ENCODE measurements around the gene SUSD4.

SUSD4 gene

DNA sequence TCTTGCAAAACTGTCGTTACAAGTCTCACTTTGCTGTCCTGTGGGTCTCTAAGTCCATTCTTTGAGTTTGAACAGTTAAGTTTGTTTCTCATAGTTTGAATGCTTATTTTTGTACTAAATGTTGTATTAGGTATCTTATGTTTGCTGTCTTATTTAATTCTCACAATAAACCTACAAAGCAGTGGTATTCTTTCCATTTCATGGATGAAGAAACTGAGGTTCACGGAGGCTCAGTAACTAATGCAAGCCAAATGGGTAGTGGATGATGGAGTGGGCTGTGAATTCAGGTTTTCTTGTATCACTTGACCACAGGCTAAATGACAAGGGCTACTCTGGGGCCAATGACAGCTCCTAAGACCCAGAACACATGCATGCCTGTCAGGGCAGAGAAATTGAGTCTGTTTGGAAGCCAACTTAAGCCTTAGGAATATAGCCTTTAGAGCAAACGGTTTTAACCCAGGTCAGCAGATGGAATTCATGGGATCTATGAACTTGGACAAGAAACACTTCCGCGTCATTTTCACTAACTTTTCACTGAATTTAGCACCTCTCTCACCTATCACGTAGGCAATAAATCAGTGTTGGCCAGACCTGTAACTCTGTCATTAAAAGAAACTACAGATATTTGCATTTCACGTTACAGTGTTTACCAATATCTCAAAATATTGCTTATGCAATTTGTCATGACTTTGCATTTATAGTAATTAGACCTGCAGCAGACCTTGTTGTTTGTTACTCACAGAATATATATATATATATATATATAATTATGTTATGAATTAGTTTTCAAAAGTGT lies 153.8 kb downstream of the SUSD4 start:
- H3K79me1 ChIP-seq (ENCODE audit: low read depth, low read length): no peaks in the 10 kb centered on the region
- H3K4ac ChIP-seq (ENCODE audit: low read length): no peak overlapping the region
- no peaks in the 10 kb centered on the region for H3K36me3 ChIP-seq (replicated peaks in 1 of 2; ENCODE audit: control insufficient read depth in 2 of 2, insufficient read depth in 2 of 2, low read length in 2 of 2)
- H3K9me3 ChIP-seq (replicated peaks in 1 of 2; ENCODE audit: control insufficient read depth in 2 of 2, insufficient read depth in 1 of 2, low read depth in 1 of 2, low read length in 2 of 2): no peaks in the 10 kb centered on the region
- peaks cover 0 to 11% of the 10 kb centered on the region in 2 donors for H3K4me1 ChIP-seq (ENCODE audit: control insufficient read depth in 2 of 2, insufficient read depth in 1 of 2, low read depth in 1 of 2, low read length in 2 of 2)
- no peak overlapping the region for H3K23ac ChIP-seq (ENCODE audit: low read depth, low read length, poor library complexity)
- no peak overlapping the region for H3K9ac ChIP-seq (ENCODE audit: low read depth, low read length, poor library complexity)
- H3K4me3 ChIP-seq (ENCODE audit: low read length in 2 of 2): no peak overlapping the region
- no peak overlapping the region for H2AK5ac ChIP-seq (ENCODE audit: low read depth, low read length)
- no CpG with 5 or more reads among the region's 7 CpGs for WGBS, 2 donors (ENCODE audit: extremely low coverage in 2 of 2, insufficient read length in 2 of 2, insufficient replicate concordance in 1 of 2)
- H3K14ac ChIP-seq (ENCODE audit: low read length): no peak overlapping the region
- no peak overlapping the region for H2BK5ac ChIP-seq (ENCODE audit: low read length)
- no peak overlapping the region for H2BK15ac ChIP-seq (ENCODE audit: low read length)
- no peak overlapping the region for H4K91ac ChIP-seq (ENCODE audit: low read depth, low read length, poor library complexity)
- no peaks in the 10 kb centered on the region for H3K27me3 ChIP-seq (ENCODE audit: control insufficient read depth in 3 of 3, insufficient read depth in 3 of 3, low read depth in 1 of 3, low read length in 3 of 3)
- H3K18ac ChIP-seq (ENCODE audit: low read length): no peak overlapping the region
- no peak overlapping the region for H3K4me2 ChIP-seq (ENCODE audit: insufficient read depth, low read length, poor library complexity, severe bottlenecking)
- no peak overlapping the region for H2AFZ ChIP-seq (ENCODE audit: low read length)
- H2BK12ac ChIP-seq (ENCODE audit: low read length): no peak overlapping the region
- no peak overlapping the region for H4K8ac ChIP-seq (ENCODE audit: low read depth, low read length)
- no peak for DNase-seq (ENCODE audit: low spot score)
- no peak overlapping the region for H3K27ac ChIP-seq (replicated peaks; ENCODE audit: low read length)
- H2BK120ac ChIP-seq (ENCODE audit: low read depth, low read length): no peak overlapping the region

DNA sequence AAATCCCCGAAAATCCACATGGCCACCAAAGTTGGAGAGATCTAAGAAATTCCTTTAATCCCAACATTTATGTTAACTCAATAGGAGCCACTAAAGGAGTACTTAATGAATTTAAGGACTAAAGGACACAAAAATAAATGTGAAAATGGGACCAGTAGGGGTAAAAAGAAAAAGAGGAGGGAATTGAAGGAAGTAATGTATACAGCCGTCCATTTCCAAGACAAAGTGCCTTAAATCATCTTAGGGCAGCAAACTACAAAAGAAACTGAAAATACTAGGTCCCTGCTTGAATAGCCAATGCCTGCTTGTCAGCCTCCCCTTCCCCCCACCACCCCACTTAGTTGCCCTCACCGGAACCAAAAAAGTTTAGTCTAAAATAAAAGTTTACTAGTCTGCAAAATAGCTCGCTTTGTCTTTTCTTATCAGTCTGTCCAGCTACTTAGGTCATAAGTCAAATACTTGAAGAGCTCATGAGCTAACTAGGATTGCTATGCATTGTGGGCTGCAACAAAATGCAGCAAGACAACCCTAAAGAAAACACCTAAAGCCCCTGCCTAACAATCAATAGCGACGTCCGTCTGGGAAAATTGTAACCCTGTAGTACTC lies 154.6 kb downstream of the SUSD4 start:
- Histone ChIP-seq H3K4me3 (ENCODE audit: low read length in 2 of 2) (no peak overlapping the region), H3K4me1 (ENCODE audit: control insufficient read depth in 2 of 2, insufficient read depth in 1 of 2, low read depth in 1 of 2, low read length in 2 of 2) (peaks cover 0 to 17% of the 10 kb centered on the region in 2 donors), H2BK5ac (ENCODE audit: low read length) (no peak overlapping the region), H3K4me2 (ENCODE audit: insufficient read depth, low read length, poor library complexity, severe bottlenecking) (no peak overlapping the region), H3K9me3 (replicated peaks in 1 of 2; ENCODE audit: control insufficient read depth in 2 of 2, insufficient read depth in 1 of 2, low read depth in 1 of 2, low read length in 2 of 2) (no peaks in the 10 kb centered on the region), H2AK5ac (ENCODE audit: low read depth, low read length) (no peak overlapping the region), H3K4ac (ENCODE audit: low read length) (no peak overlapping the region), H2BK120ac (ENCODE audit: low read depth, low read length) (no peak overlapping the region), H2BK12ac (ENCODE audit: low read length) (no peak overlapping the region), H3K36me3 (replicated peaks in 1 of 2; ENCODE audit: control insufficient read depth in 2 of 2, insufficient read depth in 2 of 2, low read length in 2 of 2) (no peaks in the 10 kb centered on the region), H3K27ac (replicated peaks; ENCODE audit: low read length) (no peak overlapping the region), H3K18ac (ENCODE audit: low read length) (no peak overlapping the region), H4K8ac (ENCODE audit: low read depth, low read length) (no peak overlapping the region), H3K23ac (ENCODE audit: low read depth, low read length, poor library complexity) (no peak overlapping the region), H3K27me3 (ENCODE audit: control insufficient read depth in 3 of 3, insufficient read depth in 3 of 3, low read depth in 1 of 3, low read length in 3 of 3) (no peaks in the 10 kb centered on the region), H3K14ac (ENCODE audit: low read length) (no peak overlapping the region), H2BK15ac (ENCODE audit: low read length) (no peak overlapping the region), H3K79me1 (ENCODE audit: low read depth, low read length) (no peaks in the 10 kb centered on the region), H2AFZ (ENCODE audit: low read length) (no peak overlapping the region), H4K91ac (ENCODE audit: low read depth, low read length, poor library complexity) (no peak overlapping the region), H3K9ac (ENCODE audit: low read depth, low read length, poor library complexity) (no peak overlapping the region)
- WGBS, 2 donors (ENCODE audit: extremely low coverage in 2 of 2, insufficient read length in 2 of 2, insufficient replicate concordance in 1 of 2): no CpG with 5 or more reads among the region's 7 CpGs
- no peak for DNase-seq (ENCODE audit: low spot score)

DNA sequence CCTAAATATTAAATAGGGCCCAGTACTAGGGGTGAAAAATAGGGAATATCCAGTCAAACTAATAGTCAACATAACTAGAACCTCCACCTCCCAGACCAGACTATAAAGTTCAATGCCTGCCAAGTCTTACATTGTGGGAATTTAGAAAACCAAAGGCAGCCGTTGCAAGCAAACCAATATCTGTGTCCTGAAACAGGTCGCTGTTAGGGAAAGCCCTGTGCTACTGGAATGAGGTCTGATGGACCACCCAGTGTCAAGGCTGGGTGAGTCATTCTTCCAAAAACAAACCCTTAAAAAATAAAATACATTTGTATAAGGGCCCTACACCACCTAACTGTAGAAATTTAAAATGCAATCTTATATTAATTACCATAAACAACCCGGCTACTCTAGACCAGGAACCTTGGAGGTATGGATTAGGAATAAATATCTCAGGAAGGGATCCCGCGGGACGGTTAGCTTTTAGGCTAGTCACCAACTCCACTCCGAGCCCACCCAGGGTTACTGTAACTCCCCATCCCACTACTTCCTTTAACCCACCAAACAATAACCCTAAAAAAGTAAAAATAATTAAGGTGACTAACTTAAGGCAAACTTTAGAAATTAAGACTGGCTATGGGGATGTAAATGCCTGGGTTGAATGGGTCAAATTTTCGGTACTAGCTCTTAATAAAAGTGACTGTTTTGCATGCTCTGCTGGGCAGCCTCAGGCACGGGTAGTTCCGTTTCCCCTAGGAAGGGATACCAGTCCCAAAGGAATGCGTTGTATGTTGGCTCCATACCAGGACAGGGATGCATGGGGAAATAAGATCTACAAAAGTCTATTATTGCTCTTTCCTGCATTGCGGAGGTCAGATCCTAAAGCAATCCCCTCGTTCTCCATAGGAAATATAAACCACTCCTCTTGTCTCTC lies 155.6 kb downstream of the SUSD4 start:
- Histone ChIP-seq H2AK5ac (ENCODE audit: low read depth, low read length) (no peak overlapping the region), H3K4ac (ENCODE audit: low read length) (no peak overlapping the region), H3K4me1 (ENCODE audit: control insufficient read depth in 2 of 2, insufficient read depth in 1 of 2, low read depth in 1 of 2, low read length in 2 of 2) (peaks cover 0 to 18% of the 10 kb centered on the region in 2 donors), H2AFZ (ENCODE audit: low read length) (no peak overlapping the region), H3K79me1 (ENCODE audit: low read depth, low read length) (no peaks in the 10 kb centered on the region), H2BK15ac (ENCODE audit: low read length) (no peak overlapping the region), H3K36me3 (replicated peaks in 1 of 2; ENCODE audit: control insufficient read depth in 2 of 2, insufficient read depth in 2 of 2, low read length in 2 of 2) (no peaks in the 10 kb centered on the region), H3K9ac (ENCODE audit: low read depth, low read length, poor library complexity) (no peak overlapping the region), H3K18ac (ENCODE audit: low read length) (no peak overlapping the region), H3K9me3 (replicated peaks in 1 of 2; ENCODE audit: control insufficient read depth in 2 of 2, insufficient read depth in 1 of 2, low read depth in 1 of 2, low read length in 2 of 2) (no peaks in the 10 kb centered on the region), H4K8ac (ENCODE audit: low read depth, low read length) (no peak overlapping the region), H2BK12ac (ENCODE audit: low read length) (no peak overlapping the region), H3K14ac (ENCODE audit: low read length) (no peak overlapping the region), H2BK120ac (ENCODE audit: low read depth, low read length) (no peak overlapping the region), H2BK5ac (ENCODE audit: low read length) (no peak overlapping the region), H3K27ac (replicated peaks; ENCODE audit: low read length) (no peak overlapping the region), H4K91ac (ENCODE audit: low read depth, low read length, poor library complexity) (no peak overlapping the region), H3K4me2 (ENCODE audit: insufficient read depth, low read length, poor library complexity, severe bottlenecking) (no peak overlapping the region), H3K4me3 (ENCODE audit: low read length in 2 of 2) (no peak overlapping the region), H3K27me3 (ENCODE audit: control insufficient read depth in 3 of 3, insufficient read depth in 3 of 3, low read depth in 1 of 3, low read length in 3 of 3) (no peaks in the 10 kb centered on the region), H3K23ac (ENCODE audit: low read depth, low read length, poor library complexity) (no peak overlapping the region)
- WGBS, 2 donors (ENCODE audit: extremely low coverage in 2 of 2, insufficient read length in 2 of 2, insufficient replicate concordance in 1 of 2): no CpG with 5 or more reads among the region's 13 CpGs
- no peak for DNase-seq (ENCODE audit: low spot score)

All from neuronal stem cell (in vitro differentiated cells).